ENCODE measurements around the gene NID2.

NID2 gene

GRCh38 chr14:52068615-52069306 lies at the start of gene NID2:
NID2 (minus strand) TSS chr14:52069059; CDS start chr14:52068994, 65 bp downstream.
- in situ Hi-C loops (cut with MboI; ENCODE audit: low sequenced_read_pairs), result no loop called here

GRCh38 chr14:52117111-52117832 lies 48.4 kb upstream of the NID2 start:
- in situ Hi-C loops (cut with MboI; ENCODE audit: low sequenced_read_pairs), result no loop called here

GRCh38 chr14:52115286-52115685 lies 46.4 kb upstream of the NID2 start:
- in situ Hi-C loops (cut with MboI; ENCODE audit: low sequenced_read_pairs), result no loop called here

- in situ Hi-C loops (cut with MboI; ENCODE audit: low sequenced_read_pairs), result no loop called here
Observed at GRCh38 chr14:52112336-52113018, 43.6 kb upstream of the NID2 start.

GRCh38 chr14:52111583-52111982 lies 42.7 kb upstream of the NID2 start:
- in situ Hi-C loops (cut with MboI; ENCODE audit: low sequenced_read_pairs), result no loop called here

- in situ Hi-C loops (cut with MboI; ENCODE audit: low sequenced_read_pairs), result no loop called here
Observed at GRCh38 chr14:52110441-52111086, 41.7 kb upstream of the NID2 start.

- in situ Hi-C loops (cut with MboI; ENCODE audit: low sequenced_read_pairs), result no loop called here
Observed at GRCh38 chr14:52108823-52109222, 40.0 kb upstream of the NID2 start.

GRCh38 chr14:52106840-52107239 lies 38.0 kb upstream of the NID2 start:
- in situ Hi-C loops (cut with MboI; ENCODE audit: low sequenced_read_pairs), result no loop called here

GRCh38 chr14:52103416-52103815 lies 34.6 kb upstream of the NID2 start:
- in situ Hi-C loops (cut with MboI; ENCODE audit: low sequenced_read_pairs), result no loop called here

GRCh38 chr14:52095794-52096193 lies 26.9 kb upstream of the NID2 start:
- in situ Hi-C loops (cut with MboI; ENCODE audit: low sequenced_read_pairs), result no loop called here

- in situ Hi-C loops (cut with MboI; ENCODE audit: low sequenced_read_pairs), result no loop called here
Observed at GRCh38 chr14:52095336-52095735, 26.5 kb upstream of the NID2 start.

GRCh38 chr14:52094546-52095271 lies 25.9 kb upstream of the NID2 start:
- in situ Hi-C loops (cut with MboI; ENCODE audit: low sequenced_read_pairs), result no loop called here

GRCh38 chr14:52091928-52092327 lies 23.1 kb upstream of the NID2 start:
- in situ Hi-C loops (cut with MboI; ENCODE audit: low sequenced_read_pairs), result no loop called here

GRCh38 chr14:52090936-52091335 lies 22.1 kb upstream of the NID2 start:
- in situ Hi-C loops (cut with MboI; ENCODE audit: low sequenced_read_pairs), result no loop called here

- in situ Hi-C loops (cut with MboI; ENCODE audit: low sequenced_read_pairs), result no loop called here
Observed at GRCh38 chr14:52089218-52089617, 20.4 kb upstream of the NID2 start.

- in situ Hi-C loops (cut with MboI; ENCODE audit: low sequenced_read_pairs), result no loop called here
Observed at GRCh38 chr14:52086711-52087110, 17.9 kb upstream of the NID2 start.

- in situ Hi-C loops (cut with MboI; ENCODE audit: low sequenced_read_pairs), result no loop called here
Observed at GRCh38 chr14:52082903-52083302, 14.0 kb upstream of the NID2 start.

- in situ Hi-C loops (cut with MboI; ENCODE audit: low sequenced_read_pairs), result no loop called here
Observed at GRCh38 chr14:52081964-52082363, 13.1 kb upstream of the NID2 start.

GRCh38 chr14:52080808-52081755 lies 12.2 kb upstream of the NID2 start:
- in situ Hi-C loops (cut with MboI; ENCODE audit: low sequenced_read_pairs), result no loop called here
